ENCODE measurements around the gene PDZD2. TPM values are rescaled to one million over a fixed set of nuclear protein-coding genes. Genes with fewer than 3 reads are reported as not detected.

PDZD2 gene
- total and polyA plus RNA-seq, 12 donors = 2.2 to 10.3 (median 5.0) TPM

GRCh38 chr5:32051796-32052195, 412.9 kb downstream of the PDZD2 start:
- no peak overlapping the region for H3K27ac ChIP-seq
- no peak overlapping the region for H3K4me3 ChIP-seq
- DNase-seq = no peak
- H3K9me3 ChIP-seq (replicated peaks in 1 of 3) = no peaks in the 10 kb centered on the region
- 92 to 95% (median 94%) methylated on average over 5 of the region's 5 CpGs for WGBS, 4 donors
- no peaks in the 10 kb centered on the region for H3K36me3 ChIP-seq (replicated peaks in 1 of 2)
- no peaks in the 10 kb centered on the region for H3K27me3 ChIP-seq
- TF ChIP-seq POLR2A (IDR thresholded peaks at IDR 0.05) (no peak), CTCF (IDR thresholded peaks at IDR 0.05) (no peak)
- intact Hi-C loops (cut with DNase I) = no loop called here
- H3K4me1 ChIP-seq (replicated peaks in 1 of 2) = no peaks in the 10 kb centered on the region

DNA sequence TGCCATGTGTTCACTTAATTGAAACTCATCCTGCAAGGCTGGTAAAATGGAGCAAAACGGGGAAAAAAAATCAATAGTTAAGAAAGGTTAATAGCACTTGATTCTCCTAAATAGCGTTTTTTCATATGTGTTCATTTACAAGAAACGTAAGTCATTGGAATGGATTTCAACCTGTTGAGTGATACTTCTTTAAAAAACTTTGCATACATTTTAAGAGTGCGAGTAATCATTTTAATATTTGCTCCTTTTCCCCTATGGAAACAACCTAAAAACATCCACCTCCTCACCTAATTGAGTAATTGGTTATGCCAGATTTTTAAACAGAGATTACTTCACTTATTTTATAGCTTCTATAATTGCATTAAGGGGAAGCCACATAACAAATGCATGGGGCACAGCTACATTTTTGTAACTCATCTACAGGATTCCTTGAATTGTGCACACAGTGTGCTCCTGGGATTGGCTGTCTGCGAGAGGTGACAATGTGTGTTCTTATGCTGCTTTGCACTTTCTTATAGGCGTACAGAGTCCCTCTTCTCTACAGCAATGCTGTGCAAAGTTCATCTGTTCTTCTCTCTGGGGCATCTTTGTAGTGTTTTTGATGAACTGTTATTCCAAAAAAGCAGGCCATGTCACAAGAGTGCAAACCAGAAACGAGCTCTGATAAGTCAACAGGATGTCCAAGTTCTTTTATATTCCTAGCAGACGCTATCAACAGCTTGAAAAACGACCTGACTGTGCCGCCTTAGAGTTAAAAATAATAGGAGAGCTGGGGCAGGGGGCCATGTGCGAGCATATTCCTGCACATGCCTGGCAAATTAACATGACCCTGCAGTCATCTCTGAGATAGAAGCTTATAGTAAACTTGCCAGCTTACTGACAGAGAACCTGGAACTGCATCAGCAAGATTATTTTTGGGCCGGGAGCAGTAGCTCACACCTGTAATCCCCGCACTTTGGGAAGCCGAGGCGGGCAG, 417.2 kb downstream of the PDZD2 start:
- Histone ChIP-seq H3K36me3 (replicated peaks in 1 of 2) (no peaks in the 10 kb centered on the region), H3K4me3 (no peak overlapping the region), H3K9me3 (replicated peaks in 1 of 3) (no peaks in the 10 kb centered on the region), H3K27ac (no peak overlapping the region), H3K4me1 (replicated peaks in 1 of 2) (no peaks in the 10 kb centered on the region), H3K27me3 (no peaks in the 10 kb centered on the region)
- intact Hi-C loops (cut with DNase I) = no loop called here
- TF ChIP-seq CTCF (IDR thresholded peaks at IDR 0.05) (no peak), POLR2A (IDR thresholded peaks at IDR 0.05) (no peak)
- 64 to 73% (median 68%) methylated on average over 15 of the region's 15 CpGs for WGBS, 4 donors
- DNase-seq = no peak

DNA sequence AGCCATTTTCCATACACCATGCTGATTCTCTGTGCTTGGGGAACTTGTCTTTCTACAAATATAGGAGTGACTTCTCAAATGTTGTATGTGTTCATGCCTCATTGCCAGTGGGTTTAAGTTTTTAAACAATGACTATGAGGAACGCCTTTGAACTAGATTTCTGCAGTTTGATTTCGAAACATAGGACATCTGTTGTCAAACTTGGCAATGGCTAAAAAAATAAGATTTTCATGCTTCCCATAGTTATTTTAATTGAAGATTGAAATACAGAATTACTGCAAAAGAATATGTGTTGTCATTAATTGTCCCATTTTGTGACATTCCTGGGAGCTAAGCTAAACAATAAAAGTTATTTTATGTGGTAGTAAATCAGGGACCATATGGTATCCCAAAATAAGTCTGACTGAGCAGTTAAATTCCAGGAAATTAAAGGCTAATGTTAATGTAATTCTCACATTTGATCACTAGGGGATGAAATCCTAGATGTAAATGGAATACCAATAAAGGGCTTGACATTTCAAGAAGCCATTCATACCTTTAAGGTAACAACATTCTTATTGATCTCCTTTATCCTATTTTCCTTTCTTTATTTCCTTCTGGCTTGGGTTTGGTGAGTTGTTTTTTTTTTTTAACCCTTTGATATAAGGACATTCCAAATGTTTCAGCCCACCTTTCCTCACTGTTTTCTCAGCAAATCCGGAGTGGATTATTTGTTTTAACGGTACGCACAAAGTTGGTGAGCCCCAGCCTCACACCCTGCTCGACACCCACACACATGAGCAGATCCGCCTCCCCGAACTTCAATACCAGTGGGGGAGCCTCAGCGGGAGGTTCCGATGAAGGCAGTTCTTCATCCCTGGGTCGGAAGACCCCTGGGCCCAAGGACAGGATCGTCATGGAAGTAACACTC, 418.5 kb downstream of the PDZD2 start:
- Histone ChIP-seq H3K27ac (no peak overlapping the region), H3K4me1 (replicated peaks in 1 of 2) (no peaks in the 10 kb centered on the region), H3K27me3 (no peaks in the 10 kb centered on the region), H3K36me3 (replicated peaks in 1 of 2) (no peaks in the 10 kb centered on the region), H3K4me3 (no peak overlapping the region), H3K9me3 (replicated peaks in 1 of 3) (no peaks in the 10 kb centered on the region)
- TF ChIP-seq POLR2A (IDR thresholded peaks at IDR 0.05) = no peak
- TF ChIP-seq CTCF (IDR thresholded peaks at IDR 0.05) = peak in 4 of 6 experiments; percentile 15 to 40 (median 24)
- WGBS, 4 donors = 85 to 90% (median 89%) methylated on average over 12 of the region's 12 CpGs
- DNase-seq = no peak
- intact Hi-C loops (cut with DNase I) = no loop called here

- Histone ChIP-seq H3K4me3 (no peak overlapping the region), H3K27ac (no peak overlapping the region), H3K36me3 (replicated peaks in 1 of 2) (no peaks in the 10 kb centered on the region), H3K27me3 (no peaks in the 10 kb centered on the region), H3K9me3 (replicated peaks in 1 of 3) (no peaks in the 10 kb centered on the region), H3K4me1 (replicated peaks in 1 of 2) (no peaks in the 10 kb centered on the region)
- intact Hi-C loops (cut with DNase I) = no loop called here
- TF ChIP-seq POLR2A (IDR thresholded peaks at IDR 0.05) (no peak), CTCF (IDR thresholded peaks at IDR 0.05) (no peak)
- WGBS, 4 donors = 87 to 90% (median 89%) methylated on average over 4 of the region's 4 CpGs
- no peak for DNase-seq
These were observed 419.2 kb downstream of the PDZD2 start for GRCh38 chr5:32058101-32058500.
